ENCODE data around the gene APOC3. TPM values are rescaled to one million over a fixed set of nuclear protein-coding genes. Genes with fewer than 3 reads are reported as not detected.

APOC3 gene
- total and polyA plus RNA-seq, 4 donors = 608 to 24,129 (median 9,307) TPM

GRCh38 chr11:116857936-116858335 is 28.2 kb downstream of the APOC3 start:
- Histone ChIP-seq H3K4me3 (ENCODE audit: low read depth in 1 of 3, low read length in 3 of 3) (no peak overlapping the region), H3K36me3 (ENCODE audit: control insufficient read depth in 4 of 4, insufficient read depth in 3 of 4, low read depth in 1 of 4, low read length in 3 of 4) (peaks cover 0 to 53% (median 40%) of the 10 kb centered on the region in 4 donors), H3K9me3 (ENCODE audit: control insufficient read depth in 4 of 4, low read length in 3 of 4) (no peaks in the 10 kb centered on the region), H3K9ac (ENCODE audit: low read depth in 1 of 2, low read length in 2 of 2) (no peak overlapping the region), H3K4me1 (ENCODE audit: control insufficient read depth in 4 of 4, insufficient read depth in 4 of 4, low read length in 3 of 4) (peaks cover 6 to 28% (median 21%) of the 10 kb centered on the region in 4 donors), H3K27ac (ENCODE audit: low read depth in 1 of 2, low read length in 2 of 2) (no peak overlapping the region), H3K27me3 (ENCODE audit: control insufficient read depth in 4 of 4, insufficient read depth in 4 of 4, low read length in 3 of 4) (no peaks in the 10 kb centered on the region)
- TF ChIP-seq SP1 (IDR thresholded peaks at IDR 0.05) = no peak
- 90% methylated on average over 7 of the region's 7 CpGs for WGBS
- DNase-seq (ENCODE audit: low spot score) = no peak

DNA sequence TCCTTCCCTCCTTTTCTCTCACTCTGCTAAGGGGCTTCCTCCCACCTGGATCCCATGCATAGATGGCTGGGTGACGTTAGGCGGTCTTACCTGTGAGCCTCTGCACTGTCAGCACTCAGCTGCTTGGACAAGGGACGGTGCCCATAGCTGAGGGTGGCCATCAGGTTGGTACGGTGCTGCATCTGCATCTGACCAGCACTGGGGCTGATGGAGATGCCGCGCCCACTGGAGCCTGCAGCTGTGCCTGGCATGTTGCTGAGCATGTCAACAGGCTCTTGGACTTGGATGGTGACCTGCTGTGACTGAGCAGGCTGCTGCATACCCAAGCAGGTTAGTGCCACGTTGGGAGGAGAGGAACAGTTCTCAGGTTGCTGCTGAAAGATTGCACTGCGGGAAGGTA is 29.5 kb downstream of the APOC3 start:
- H3K9ac ChIP-seq (ENCODE audit: low read depth in 1 of 2, low read length in 2 of 2) = no peak overlapping the region
- H3K27ac ChIP-seq (ENCODE audit: low read depth in 1 of 2, low read length in 2 of 2) = no peak overlapping the region
- 95% methylated on average over 8 of the region's 8 CpGs for WGBS
- H3K36me3 ChIP-seq (ENCODE audit: control insufficient read depth in 4 of 4, insufficient read depth in 3 of 4, low read depth in 1 of 4, low read length in 3 of 4) = peaks cover 0 to 64% (median 46%) of the 10 kb centered on the region in 4 donors
- H3K9me3 ChIP-seq (ENCODE audit: control insufficient read depth in 4 of 4, low read length in 3 of 4) = no peaks in the 10 kb centered on the region
- no peak for DNase-seq (ENCODE audit: low spot score)
- TF ChIP-seq GABPA (IDR thresholded peaks at IDR 0.05 in 1 of 2, conservative IDR thresholded peaks at IDR 0.05 in 1 of 2) (no peak), HNF4G (IDR thresholded peaks at IDR 0.05) (no peak), TAF1 (conservative IDR thresholded peaks at IDR 0.05) (no peak), RAD21 (IDR thresholded peaks at IDR 0.05) (no peak), EGR1 (IDR thresholded peaks at IDR 0.05; ENCODE audit: low read depth in 2 of 2) (no peak), HNF4A (conservative IDR thresholded peaks at IDR 0.05) (no peak), FOXA1 (IDR thresholded peaks at IDR 0.05) (no peak), RXRA (IDR thresholded peaks at IDR 0.05) (no peak), FOXA2 (IDR thresholded peaks at IDR 0.05) (no peak)
- TF ChIP-seq, protein P1, sequence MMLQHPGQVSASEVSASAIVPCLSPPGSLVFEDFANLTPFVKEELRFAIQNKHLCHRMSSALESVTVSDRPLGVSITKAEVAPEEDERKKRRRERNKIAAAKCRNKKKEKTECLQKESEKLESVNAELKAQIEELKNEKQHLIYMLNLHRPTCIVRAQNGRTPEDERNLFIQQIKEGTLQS (IDR thresholded peaks at IDR 0.05) = no peak
- TF ChIP-seq, protein P2, sequence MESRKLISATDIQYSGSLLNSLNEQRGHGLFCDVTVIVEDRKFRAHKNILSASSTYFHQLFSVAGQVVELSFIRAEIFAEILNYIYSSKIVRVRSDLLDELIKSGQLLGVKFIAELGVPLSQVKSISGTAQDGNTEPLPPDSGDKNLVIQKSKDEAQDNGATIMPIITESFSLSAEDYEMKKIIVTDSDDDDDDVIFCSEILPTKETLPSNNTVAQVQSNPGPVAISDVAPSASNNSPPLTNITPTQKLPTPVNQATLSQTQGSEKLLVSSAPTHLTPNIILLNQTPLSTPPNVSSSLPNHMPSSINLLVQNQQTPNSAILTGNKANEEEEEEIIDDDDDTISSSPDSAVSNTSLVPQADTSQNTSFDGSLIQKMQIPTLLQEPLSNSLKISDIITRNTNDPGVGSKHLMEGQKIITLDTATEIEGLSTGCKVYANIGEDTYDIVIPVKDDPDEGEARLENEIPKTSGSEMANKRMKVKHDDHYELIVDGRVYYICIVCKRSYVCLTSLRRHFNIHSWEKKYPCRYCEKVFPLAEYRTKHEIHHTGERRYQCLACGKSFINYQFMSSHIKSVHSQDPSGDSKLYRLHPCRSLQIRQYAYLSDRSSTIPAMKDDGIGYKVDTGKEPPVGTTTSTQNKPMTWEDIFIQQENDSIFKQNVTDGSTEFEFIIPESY (IDR thresholded peaks at IDR 0.05) = no peak
- TF ChIP-seq, protein P3, sequence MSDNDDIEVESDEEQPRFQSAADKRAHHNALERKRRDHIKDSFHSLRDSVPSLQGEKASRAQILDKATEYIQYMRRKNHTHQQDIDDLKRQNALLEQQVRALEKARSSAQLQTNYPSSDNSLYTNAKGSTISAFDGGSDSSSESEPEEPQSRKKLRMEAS (IDR thresholded peaks at IDR 0.05) = no peak
- TF ChIP-seq, protein P4, sequence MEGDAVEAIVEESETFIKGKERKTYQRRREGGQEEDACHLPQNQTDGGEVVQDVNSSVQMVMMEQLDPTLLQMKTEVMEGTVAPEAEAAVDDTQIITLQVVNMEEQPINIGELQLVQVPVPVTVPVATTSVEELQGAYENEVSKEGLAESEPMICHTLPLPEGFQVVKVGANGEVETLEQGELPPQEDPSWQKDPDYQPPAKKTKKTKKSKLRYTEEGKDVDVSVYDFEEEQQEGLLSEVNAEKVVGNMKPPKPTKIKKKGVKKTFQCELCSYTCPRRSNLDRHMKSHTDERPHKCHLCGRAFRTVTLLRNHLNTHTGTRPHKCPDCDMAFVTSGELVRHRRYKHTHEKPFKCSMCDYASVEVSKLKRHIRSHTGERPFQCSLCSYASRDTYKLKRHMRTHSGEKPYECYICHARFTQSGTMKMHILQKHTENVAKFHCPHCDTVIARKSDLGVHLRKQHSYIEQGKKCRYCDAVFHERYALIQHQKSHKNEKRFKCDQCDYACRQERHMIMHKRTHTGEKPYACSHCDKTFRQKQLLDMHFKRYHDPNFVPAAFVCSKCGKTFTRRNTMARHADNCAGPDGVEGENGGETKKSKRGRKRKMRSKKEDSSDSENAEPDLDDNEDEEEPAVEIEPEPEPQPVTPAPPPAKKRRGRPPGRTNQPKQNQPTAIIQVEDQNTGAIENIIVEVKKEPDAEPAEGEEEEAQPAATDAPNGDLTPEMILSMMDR (IDR thresholded peaks at IDR 0.05; ENCODE audit: low read depth, low read length, missing input control) = no peak
- peaks cover 4 to 20% (median 15%) of the 10 kb centered on the region in 4 donors for H3K4me1 ChIP-seq (ENCODE audit: control insufficient read depth in 4 of 4, insufficient read depth in 4 of 4, low read length in 3 of 4)
- H3K27me3 ChIP-seq (ENCODE audit: control insufficient read depth in 4 of 4, insufficient read depth in 4 of 4, low read length in 3 of 4) = no peaks in the 10 kb centered on the region
- H3K4me3 ChIP-seq (ENCODE audit: low read depth in 1 of 3, low read length in 3 of 3) = no peak overlapping the region

GRCh38 chr11:116860303-116860702 is 30.6 kb downstream of the APOC3 start:
- DNase-seq (ENCODE audit: low spot score) = no peak
- 95% methylated on average over 6 of the region's 6 CpGs for WGBS
- Histone ChIP-seq H3K9me3 (ENCODE audit: control insufficient read depth in 4 of 4, low read length in 3 of 4) (no peaks in the 10 kb centered on the region), H3K4me1 (ENCODE audit: control insufficient read depth in 4 of 4, insufficient read depth in 4 of 4, low read length in 3 of 4) (peaks cover 4 to 20% (median 15%) of the 10 kb centered on the region in 4 donors), H3K4me3 (ENCODE audit: low read depth in 1 of 3, low read length in 3 of 3) (no peak overlapping the region), H3K27me3 (ENCODE audit: control insufficient read depth in 4 of 4, insufficient read depth in 4 of 4, low read length in 3 of 4) (no peaks in the 10 kb centered on the region), H3K27ac (ENCODE audit: low read depth in 1 of 2, low read length in 2 of 2) (no peak overlapping the region), H3K36me3 (ENCODE audit: control insufficient read depth in 4 of 4, insufficient read depth in 3 of 4, low read depth in 1 of 4, low read length in 3 of 4) (peaks cover 0 to 72% (median 51%) of the 10 kb centered on the region in 4 donors), H3K9ac (ENCODE audit: low read depth in 1 of 2, low read length in 2 of 2) (no peak overlapping the region)
- TF ChIP-seq JUND (IDR thresholded peaks at IDR 0.05) (no peak), SP1 (IDR thresholded peaks at IDR 0.05) (no peak), EGR1 (IDR thresholded peaks at IDR 0.05; ENCODE audit: low read depth in 2 of 2) (no peak), RAD21 (IDR thresholded peaks at IDR 0.05) (no peak), NR2F2 (IDR thresholded peaks at IDR 0.05) (no peak), HNF4A (conservative IDR thresholded peaks at IDR 0.05) (no peak), RXRA (IDR thresholded peaks at IDR 0.05) (no peak), FOXA1 (IDR thresholded peaks at IDR 0.05) (no peak)
- TF ChIP-seq, protein P4 (IDR thresholded peaks at IDR 0.05; ENCODE audit: low read depth, low read length, missing input control) = no peak
- TF ChIP-seq, protein P2 (IDR thresholded peaks at IDR 0.05) = no peak

Measured in liver (tissue), 9 donors.